Adrenal gland (tissue), 12 donors: Measurements from ENCODE around the gene POLA2. TPM values are rescaled to one million over a fixed set of nuclear protein-coding genes. Genes with fewer than 3 reads are reported as not detected.

Source experiments
- DNase-seq, 7 donors: peaks; one replicate each; pipeline ENCODE4 v3.0.0-alpha.2; 2019 to 2020
- H3K27ac ChIP-seq, 5 donors: fragments of 200-600 bp; sonication (generic) in 4 of 5; 1 replicate in 3 of 5; 2 replicates in 2 of 5; pipeline versions ENCODE4 v1.5.1 to v1.8.0; 2016 to 2020; ENCODE audit warnings: mild to moderate bottlenecking in 1 of 5
- H3K27me3 ChIP-seq: fragments of 200-600 bp; 2 replicates; pipeline ENCODE4 v1.8.0; 2021
- H3K36me3 ChIP-seq, 2 donors: fragments of 200-600 bp; replicated peaks in 1 of 2; 1 replicate in 1 of 2; 2 replicates in 1 of 2; pipeline versions ENCODE4 v1.5.1 to v1.8.0; 2018 to 2022
- H3K4me1 ChIP-seq, 2 donors: fragments of 200-600 bp; replicated peaks in 1 of 2; 1 replicate in 1 of 2; 2 replicates in 1 of 2; pipeline versions ENCODE4 v1.5.1 to v1.8.0; 2018 to 2021
- H3K4me3 ChIP-seq, 4 donors: fragments of 200-600 bp; sonication (generic) in 3 of 4; one replicate each; pipeline ENCODE4 v1.5.1; 2016 to 2018
- H3K9me3 ChIP-seq, 3 donors: fragments of 200-600 bp; sonication (generic) in 1 of 3; replicated peaks in 1 of 3; 1 replicate in 2 of 3; 2 replicates in 1 of 3; pipeline versions ENCODE4 v1.5.1 to v1.8.0; 2016 to 2021
- POLR2A ChIP-seq, 2 donors: fragments of 450-650 bp; IDR thresholded peaks; one replicate each; pipeline ENCODE4 v1.6.1; 2017; ENCODE audit warnings: antibody characterized with exemption in 2 of 2, mild to moderate bottlenecking in 2 of 2, moderate library complexity in 1 of 2
- WGBS, 4 donors: extraction: QIAGEN DNeasy Blood & Tissue Kit in 2 of 4; methylation state at CpG; one replicate each; pipeline versions ENCODE4 v1.1.5 to v1.1.7; 2013 to 2017; 5-methylcytosine and 5-hydroxymethylcytosine counted together
- intact Hi-C, 2 donors: fragments of 100-400 bp; cut with DNase I; formaldehyde crosslinking; loops; one replicate each; pipeline versions ENCODE4 v1.14.1 to v1.15.0; 2022 to 2023
- polyA plus RNA-seq, 3 donors: library from polyadenylated mRNA; stranded (reverse); fragments of 200-250 nt in 2 of 3; fragments of 350-450 nt in 1 of 3; fragmentation: Illumina TruSeq in 1 of 3; extraction: RNeasy Lipid Tissue Mini Kit (QIAGEN cat#74804) in 1 of 3; gene quantifications; one replicate each; pipeline ENCODE4 v1.2.3, GENCODE V29; 2013 to 2014
- total RNA-seq, 9 donors: library from RNA; depleted of rRNA in 4 of 9; stranded (reverse); fragments of >200 nt in 4 of 9; fragments of 120-200 nt in 1 of 9; fragmentation: NEBNext Ultra II Directional in 1 of 9; extraction: Animal tissue kit (Norgen Biotek cat#: 25700) in 1 of 9; gene quantifications; one replicate each; pipeline versions ENCODE4 v1.1.0 to v1.2.4, GENCODE V29; 2013 to 2023
- TF ChIP-seq, protein P1 (sequence below), 6 experiments: fragments of 450-650 bp in 4 of 6; fragments of 200-600 bp in 2 of 6; sonication (generic) in 1 of 6; IDR thresholded peaks; 1 replicate in 5 of 6; 2 replicates in 1 of 6; pipeline versions ENCODE4 v1.5.1 to v1.8.0; 2016 to 2021; ENCODE audit warnings: antibody characterized with exemption in 6 of 6, mild to moderate bottlenecking in 2 of 6, moderate library complexity in 1 of 6
- donor health status: healthy with polysubstance abuse.
- donor health status: Bipolar disorder and iron deficiency.
- donor health status: DM: yes; HTN: yes; CAD: no.
- donor health status: DM: no; HTN: no; CAD: no.
- donor health status: DM: no; HTN: no; CAD: no.
- donor health status: DM: yes; HTN: yes; CAD: no.

Gene POLA2
- total and polyA plus RNA-seq, 12 donors, result 3.9 to 12.2 (median 7.7) TPM

DNA sequence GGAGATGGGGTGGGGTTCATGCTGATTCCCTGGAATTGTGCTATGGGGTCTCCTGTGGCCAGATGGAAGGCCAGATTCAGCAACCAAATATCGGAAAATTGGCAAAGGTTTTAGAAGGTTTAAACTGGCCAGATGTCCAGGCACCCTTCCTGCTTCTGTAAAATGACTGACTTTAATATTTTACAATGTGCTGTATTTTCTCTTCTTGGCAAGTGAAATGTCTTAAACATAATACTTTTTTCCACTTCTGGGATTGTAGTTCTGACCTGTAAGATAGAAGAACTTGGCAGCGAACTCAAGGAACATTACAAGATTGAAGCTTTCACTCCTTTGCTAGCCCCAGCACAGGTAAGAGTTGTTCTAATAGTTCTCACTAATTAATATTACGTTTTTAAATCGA lies 17.5 kb downstream of the POLA2 start:
- H3K9me3 ChIP-seq, result no peaks in the 10 kb centered on the region
- peak overlapping the region in 2 of 5 donors; percentile 54 to 73 for H3K27ac ChIP-seq
- intact Hi-C loops, result loop anchor here in 1 of 2 donors (2.0 to 10.0 kb wide), 2 partner anchors 36 to 236 kb away; partner anchors contain the start of gene CDC42EP2
- H3K27me3 ChIP-seq, result no peaks in the 10 kb centered on the region
- no peak for TF ChIP-seq POLR2A (IDR thresholded peaks at IDR 0.05)
- TF ChIP-seq, protein P1, sequence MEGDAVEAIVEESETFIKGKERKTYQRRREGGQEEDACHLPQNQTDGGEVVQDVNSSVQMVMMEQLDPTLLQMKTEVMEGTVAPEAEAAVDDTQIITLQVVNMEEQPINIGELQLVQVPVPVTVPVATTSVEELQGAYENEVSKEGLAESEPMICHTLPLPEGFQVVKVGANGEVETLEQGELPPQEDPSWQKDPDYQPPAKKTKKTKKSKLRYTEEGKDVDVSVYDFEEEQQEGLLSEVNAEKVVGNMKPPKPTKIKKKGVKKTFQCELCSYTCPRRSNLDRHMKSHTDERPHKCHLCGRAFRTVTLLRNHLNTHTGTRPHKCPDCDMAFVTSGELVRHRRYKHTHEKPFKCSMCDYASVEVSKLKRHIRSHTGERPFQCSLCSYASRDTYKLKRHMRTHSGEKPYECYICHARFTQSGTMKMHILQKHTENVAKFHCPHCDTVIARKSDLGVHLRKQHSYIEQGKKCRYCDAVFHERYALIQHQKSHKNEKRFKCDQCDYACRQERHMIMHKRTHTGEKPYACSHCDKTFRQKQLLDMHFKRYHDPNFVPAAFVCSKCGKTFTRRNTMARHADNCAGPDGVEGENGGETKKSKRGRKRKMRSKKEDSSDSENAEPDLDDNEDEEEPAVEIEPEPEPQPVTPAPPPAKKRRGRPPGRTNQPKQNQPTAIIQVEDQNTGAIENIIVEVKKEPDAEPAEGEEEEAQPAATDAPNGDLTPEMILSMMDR (IDR thresholded peaks at IDR 0.05), result no peak
- peaks cover 0 to 16% of the 10 kb centered on the region in 2 donors for H3K36me3 ChIP-seq
- DNase-seq, result no peak
- no peak overlapping the region for H3K4me3 ChIP-seq
- WGBS, 4 donors, result 78 to 86% (median 85%) methylated on average over 4 of the region's 4 CpGs
- peaks cover 22 to 32% of the 10 kb centered on the region in 2 donors for H3K4me1 ChIP-seq

DNA sequence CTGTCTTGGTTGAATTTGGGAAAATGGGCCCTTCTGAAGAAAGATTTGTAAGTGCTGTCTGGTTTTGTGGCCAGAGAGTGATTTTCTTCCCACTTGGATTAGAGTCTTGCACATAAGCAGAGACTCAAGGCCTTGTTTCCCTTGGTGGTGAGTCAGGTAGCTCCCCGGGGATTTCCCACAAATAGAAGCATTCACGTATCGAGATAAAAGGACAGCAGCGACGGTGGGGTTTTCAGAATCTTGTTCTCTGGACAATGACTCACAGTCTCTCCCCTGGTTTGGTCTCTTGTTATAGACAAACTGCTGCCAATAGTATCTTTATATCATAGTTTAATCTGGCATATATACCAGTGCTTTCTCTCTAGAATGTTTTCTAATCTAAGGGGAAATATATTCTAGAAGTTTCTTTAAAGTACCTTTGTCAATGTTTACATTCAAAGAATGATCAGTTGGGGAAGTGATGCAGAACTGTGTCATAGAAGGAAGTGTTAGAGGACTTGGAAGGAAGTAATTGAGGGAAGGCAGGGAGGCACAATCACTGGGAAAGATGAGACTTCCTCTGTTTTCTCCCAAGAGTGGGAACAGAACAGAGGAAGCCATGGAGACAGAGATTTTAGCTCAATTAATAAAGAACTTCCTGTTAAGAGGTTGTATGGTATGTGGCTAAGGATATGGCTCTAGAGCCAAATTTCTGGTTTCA lies 18.1 kb downstream of the POLA2 start:
- WGBS, 4 donors, result 8 to 26% (median 18%) methylated on average over 5 of the region's 5 CpGs
- peaks cover 22 to 29% of the 10 kb centered on the region in 2 donors for H3K4me1 ChIP-seq
- no peaks in the 10 kb centered on the region for H3K9me3 ChIP-seq
- intact Hi-C loops, result loop anchor here in 1 of 2 donors (2.0 to 10.0 kb wide), 2 partner anchors 35 to 235 kb away; partner anchors contain the start of gene CDC42EP2
- TF ChIP-seq, protein P1 (IDR thresholded peaks at IDR 0.05), result no peak
- TF ChIP-seq POLR2A (IDR thresholded peaks at IDR 0.05), result no peak
- peak overlapping the region in 2 of 5 donors; percentile 54 to 73 for H3K27ac ChIP-seq
- no peaks in the 10 kb centered on the region for H3K27me3 ChIP-seq
- peaks cover 0 to 16% of the 10 kb centered on the region in 2 donors for H3K36me3 ChIP-seq
- H3K4me3 ChIP-seq, result no peak overlapping the region
- DNase-seq, result peak; percentile 51 to 85 (median 78)

DNA sequence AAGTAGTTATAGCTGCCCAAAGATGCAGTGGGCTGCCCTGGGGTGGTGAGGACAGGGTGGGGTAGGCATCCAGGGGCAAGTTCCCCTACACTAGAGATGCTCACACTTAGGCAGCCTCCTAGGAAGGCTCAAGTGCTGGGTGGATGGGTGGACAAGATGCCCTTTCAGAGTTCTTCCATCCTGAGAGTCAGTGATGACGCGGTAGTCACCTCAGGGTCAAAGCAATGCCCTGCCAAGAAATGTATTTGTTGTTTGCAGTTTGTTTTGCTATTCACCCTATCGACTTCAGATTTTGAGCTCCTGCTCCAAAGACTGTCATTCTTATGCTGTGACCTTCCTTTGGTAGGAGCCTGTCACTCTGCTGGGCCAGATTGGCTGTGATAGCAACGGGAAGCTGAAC lies 18.9 kb downstream of the POLA2 start:
- TF ChIP-seq, protein P1 (IDR thresholded peaks at IDR 0.05), result no peak
- no peak for TF ChIP-seq POLR2A (IDR thresholded peaks at IDR 0.05)
- 42 to 56% (median 49%) methylated on average over 4 of the region's 4 CpGs for WGBS, 4 donors
- no peak for DNase-seq
- Histone ChIP-seq H3K36me3 (peaks cover 0 to 16% of the 10 kb centered on the region in 2 donors), H3K4me1 (peaks cover 18 to 21% of the 10 kb centered on the region in 2 donors), H3K9me3 (no peaks in the 10 kb centered on the region), H3K27ac (peak overlapping the region in 2 of 5 donors; percentile 54 to 73), H3K4me3 (no peak overlapping the region), H3K27me3 (no peaks in the 10 kb centered on the region)
- intact Hi-C loops, result no loop called here

DNA sequence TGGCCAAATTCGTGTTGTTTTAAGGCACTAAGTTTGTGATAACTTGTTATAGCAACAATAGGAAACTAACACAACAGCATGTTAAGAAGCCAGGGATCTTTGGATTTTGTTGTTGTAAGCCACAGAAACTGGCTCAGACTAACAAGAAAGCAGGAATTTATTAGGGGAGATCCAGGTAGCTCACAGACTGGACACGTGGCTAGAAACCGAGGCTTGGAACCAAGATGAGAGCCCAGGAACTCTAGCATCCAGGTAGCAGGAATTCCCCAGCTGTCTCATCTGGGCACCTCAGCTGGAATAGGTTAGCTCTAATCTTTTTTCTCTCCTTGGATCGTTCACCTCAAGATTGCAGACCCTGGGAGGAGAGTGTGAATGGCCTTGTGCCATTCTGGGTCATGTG lies 24.9 kb downstream of the POLA2 start:
- intact Hi-C loops, result no loop called here
- Histone ChIP-seq H3K4me1 (peaks cover 0 to 20% of the 10 kb centered on the region in 2 donors), H3K27me3 (no peaks in the 10 kb centered on the region), H3K4me3 (no peak overlapping the region), H3K27ac (no peak overlapping the region), H3K9me3 (no peaks in the 10 kb centered on the region), H3K36me3 (peaks cover 0 to 9% of the 10 kb centered on the region in 2 donors)
- WGBS, 4 donors, result 86 to 91% (median 89%) methylated on average over 4 of the region's 4 CpGs
- TF ChIP-seq, protein P1 (IDR thresholded peaks at IDR 0.05), result no peak
- no peak for TF ChIP-seq POLR2A (IDR thresholded peaks at IDR 0.05)
- DNase-seq, result no peak
